Small intestine (tissue), 7 donors: ENCODE measurements around the gene PAH. TPM values are rescaled to one million over a fixed set of nuclear protein-coding genes. Genes with fewer than 3 reads are reported as not detected.

Experiments used
- DNase-seq, 2 donors: peaks; one replicate each; pipeline versions ENCODE4 v3.0.0 to v3.0.0-alpha.2; 2013
- FAIRE-seq: peaks from 2 replicates; lab custom pipeline; 2012; peaks lifted over from hg19 to GRCh38; lab: Jason Lieb, UNC
- H3K27ac ChIP-seq, 3 donors: one replicate each; pipeline ENCODE4 v1.5.1; 2013; ENCODE audit warnings: low read length in 2 of 3, mild to moderate bottlenecking in 2 of 3, control low read depth in 1 of 3, inconsistent platforms in 1 of 3, low read depth in 1 of 3, moderate library complexity in 1 of 3
- H3K27me3 ChIP-seq, 3 donors: one replicate each; pipeline ENCODE4 v1.6.1; 2013; ENCODE audit warnings: low read length in 3 of 3, inconsistent platforms in 1 of 3; ENCODE audit not compliant: control insufficient read depth in 3 of 3, insufficient read depth in 3 of 3
- H3K36me3 ChIP-seq, 3 donors: one replicate each; pipeline ENCODE4 v1.6.1; 2013; ENCODE audit warnings: low read length in 3 of 3, inconsistent platforms in 1 of 3, low read depth in 1 of 3, mild to moderate bottlenecking in 1 of 3, moderate library complexity in 1 of 3; ENCODE audit not compliant: control insufficient read depth in 3 of 3, insufficient read depth in 2 of 3
- H3K4me1 ChIP-seq, 3 donors: one replicate each; pipeline ENCODE4 v1.6.1; 2013; ENCODE audit warnings: low read length in 2 of 3, inconsistent platforms in 1 of 3, low read depth in 1 of 3, mild to moderate bottlenecking in 1 of 3, moderate library complexity in 1 of 3; ENCODE audit not compliant: control insufficient read depth in 3 of 3, insufficient read depth in 2 of 3
- H3K4me3 ChIP-seq, 3 donors: one replicate each; pipeline ENCODE4 v1.5.1; 2013; ENCODE audit warnings: low read length in 3 of 3, control low read depth in 1 of 3, inconsistent platforms in 1 of 3, low read depth in 1 of 3, mild to moderate bottlenecking in 1 of 3, moderate library complexity in 1 of 3
- H3K9me3 ChIP-seq, 2 donors: one replicate each; pipeline ENCODE4 v1.6.1; 2013; ENCODE audit warnings: low read depth in 1 of 2, low read length in 1 of 2; ENCODE audit not compliant: control insufficient read depth in 2 of 2, insufficient read depth in 1 of 2
- WGBS, 3 donors: extraction: QIAGEN DNeasy Blood & Tissue Kit; methylation state at CpG; one replicate each; pipeline ENCODE4 v1.1.7; 2013; 5-methylcytosine and 5-hydroxymethylcytosine counted together
- polyA plus RNA-seq, 4 donors: library from polyadenylated mRNA; stranded (reverse) in 3 of 4; unstranded in 1 of 4; fragments of 200-250 nt in 3 of 4; fragments of 120-200 nt in 1 of 4; gene quantifications; one replicate each; pipeline versions ENCODE4 v1.2.1 to v1.2.3, GENCODE V29; 2013
- donor health status: healthy with polysubstance abuse.
- donor health status: control.
- donor health status: control.
- donor health status: Bipolar disorder and iron deficiency.
- donor health status: healthy.

The PAH gene
- polyA plus RNA-seq, 4 donors, result 182 TPM; not detected in 3

DNA sequence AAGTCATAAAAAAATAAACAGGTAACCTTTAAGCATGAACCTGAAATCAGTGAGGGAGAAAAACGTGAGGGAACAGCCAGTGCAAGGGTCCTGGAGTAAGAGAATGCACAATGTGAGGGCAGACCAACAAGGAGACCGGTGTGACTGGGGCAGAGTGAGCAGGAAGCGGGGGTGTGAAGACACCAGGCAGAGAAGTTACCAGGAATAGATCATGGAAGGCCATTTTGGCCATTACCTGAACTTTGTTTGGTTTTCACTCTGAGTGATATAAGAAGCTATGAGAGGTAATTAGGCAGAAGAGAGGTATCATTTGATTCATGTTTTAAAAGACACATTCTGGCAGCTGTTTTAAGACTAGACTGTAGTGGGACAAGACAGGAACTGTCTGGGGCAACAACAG lies 15.0 kb downstream of the PAH start:
- no peaks in the 10 kb centered on the region for H3K27me3 ChIP-seq
- DNase-seq (no peak), FAIRE-seq (no peak)
- no peak overlapping the region for H3K27ac ChIP-seq
- H3K9me3 ChIP-seq, result no peaks in the 10 kb centered on the region
- no peak overlapping the region for H3K4me3 ChIP-seq
- H3K36me3 ChIP-seq, result peaks cover 0 to 3% (median 0%) of the 10 kb centered on the region in 3 donors
- WGBS, 3 donors, result 62 to 67% (median 64%) methylated on average over 3 of the region's 3 CpGs
- no peaks in the 10 kb centered on the region for H3K4me1 ChIP-seq

- Histone ChIP-seq H3K27ac (no peak overlapping the region), H3K36me3 (peaks cover 0 to 3% (median 0%) of the 10 kb centered on the region in 3 donors), H3K4me1 (no peaks in the 10 kb centered on the region), H3K9me3 (no peaks in the 10 kb centered on the region), H3K27me3 (peaks cover 0 to 2% (median 0%) of the 10 kb centered on the region in 3 donors), H3K4me3 (no peak overlapping the region)
- no peak for FAIRE-seq
- WGBS, 3 donors, result 65 to 86% (median 77%) methylated on average over 2 of the region's 2 CpGs
- DNase-seq, result no peak
Measured at GRCh38 chr12:102900389-102900788, 16.7 kb downstream of the PAH start.

- no peak for FAIRE-seq
- H3K36me3 ChIP-seq, result peaks cover 0 to 7% (median 0%) of the 10 kb centered on the region in 3 donors
- H3K27me3 ChIP-seq, result peaks cover 0 to 2% (median 0%) of the 10 kb centered on the region in 3 donors
- no peaks in the 10 kb centered on the region for H3K4me1 ChIP-seq
- H3K4me3 ChIP-seq, result no peak overlapping the region
- DNase-seq, result no peak
- 80 to 89% (median 88%) methylated on average over 1 of the region's 1 CpG for WGBS, 3 donors
- no peak overlapping the region for H3K27ac ChIP-seq
- no peaks in the 10 kb centered on the region for H3K9me3 ChIP-seq
Measured at GRCh38 chr12:102896067-102896466, 21.0 kb downstream of the PAH start.

- H3K36me3 ChIP-seq, result peaks cover 0 to 8% (median 0%) of the 10 kb centered on the region in 3 donors
- no peak overlapping the region for H3K4me3 ChIP-seq
- WGBS, 3 donors, result 40 to 64% (median 44%) methylated on average over 2 of the region's 2 CpGs
- H3K9me3 ChIP-seq, result no peaks in the 10 kb centered on the region
- no peak overlapping the region for H3K27ac ChIP-seq
- DNase-seq (no peak), FAIRE-seq (no peak)
- peaks cover 0 to under 1% (median 0%) of the 10 kb centered on the region in 3 donors for H3K4me1 ChIP-seq
- peaks cover 0 to 1% (median 0%) of the 10 kb centered on the region in 3 donors for H3K27me3 ChIP-seq
Measured at GRCh38 chr12:102891756-102892155, 25.3 kb downstream of the PAH start.

DNA sequence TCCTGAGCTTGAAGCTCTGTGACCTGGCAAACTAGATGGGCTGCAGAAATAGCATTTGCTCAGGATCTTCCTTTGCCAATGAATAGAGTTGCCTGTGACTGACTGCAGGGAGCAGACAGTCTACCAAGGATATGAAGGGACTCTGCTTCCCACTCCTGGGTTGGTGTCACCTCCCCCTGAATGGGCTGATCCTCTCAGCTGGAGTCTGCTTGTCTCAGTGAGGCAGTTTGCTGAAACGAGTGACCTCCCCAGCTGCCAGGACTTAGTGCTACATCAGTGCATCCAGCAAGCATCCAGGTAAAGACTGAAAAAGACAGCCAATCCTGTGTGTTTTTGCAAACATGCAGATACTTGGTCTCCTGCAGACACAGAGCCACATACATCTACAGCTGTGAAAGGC lies 28.5 kb downstream of the PAH start:
- Histone ChIP-seq H3K36me3 (peaks cover 0 to 8% (median 0%) of the 10 kb centered on the region in 3 donors), H3K4me1 (peaks cover 0 to 30% (median 0%) of the 10 kb centered on the region in 3 donors), H3K27ac (no peak overlapping the region), H3K9me3 (no peaks in the 10 kb centered on the region), H3K27me3 (peaks cover 0 to 6% (median 0%) of the 10 kb centered on the region in 3 donors), H3K4me3 (no peak overlapping the region)
- FAIRE-seq (no peak), DNase-seq (no peak)
- 23 to 34% (median 30%) methylated on average over 1 of the region's 1 CpG for WGBS, 3 donors

- WGBS, 3 donors, result 22 to 35% (median 27%) methylated on average over 20 of the region's 20 CpGs
- H3K27me3 ChIP-seq, result peaks cover 0 to 6% (median under 1%) of the 10 kb centered on the region in 3 donors
- peak overlapping the region in 1 of 3 donors; percentile 86 for H3K27ac ChIP-seq
- H3K4me1 ChIP-seq, result peaks cover 0 to 31% (median 0%) of the 10 kb centered on the region in 3 donors
- DNase-seq (peak in 1 of 2 donors; percentile 86), FAIRE-seq (no peak)
- H3K4me3 ChIP-seq, result peak overlapping the region in 1 of 3 donors; percentile 12
- H3K9me3 ChIP-seq, result no peaks in the 10 kb centered on the region
- H3K36me3 ChIP-seq, result no peaks in the 10 kb centered on the region
Measured at GRCh38 chr12:102885043-102885932, 31.8 kb downstream of the PAH start.

- Histone ChIP-seq H3K4me3 (no peak overlapping the region), H3K27ac (no peak overlapping the region), H3K4me1 (peaks cover 0 to 31% (median 0%) of the 10 kb centered on the region in 3 donors), H3K27me3 (peaks cover 0 to 6% (median 4%) of the 10 kb centered on the region in 3 donors), H3K9me3 (no peaks in the 10 kb centered on the region), H3K36me3 (no peaks in the 10 kb centered on the region)
- FAIRE-seq (no peak), DNase-seq (peak; percentile 35 to 77)
- WGBS, 3 donors, result 30 to 31% (median 31%) methylated on average over 8 of the region's 8 CpGs
Measured at GRCh38 chr12:102883204-102883799, 33.7 kb downstream of the PAH start.

DNA sequence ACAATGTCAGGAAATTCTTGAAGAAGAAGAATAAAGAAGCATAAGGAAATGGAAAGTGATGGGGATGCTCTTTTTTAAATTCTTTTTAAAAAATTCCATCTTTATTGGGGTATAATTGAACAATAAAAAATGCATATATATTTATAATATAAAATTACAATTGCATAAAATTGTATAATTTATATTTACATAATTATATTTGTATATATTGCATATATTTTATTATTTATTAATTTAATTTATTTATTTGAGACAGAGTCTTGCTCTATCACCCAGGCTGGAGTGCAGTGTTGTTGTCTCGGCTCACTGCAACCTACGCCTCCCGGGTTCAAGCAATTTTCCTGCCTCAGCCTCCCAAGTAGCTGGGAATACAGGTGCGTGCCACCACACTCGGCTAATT lies 36.3 kb downstream of the PAH start:
- Histone ChIP-seq H3K36me3 (peaks cover 0 to 2% (median 0%) of the 10 kb centered on the region in 3 donors), H3K27ac (no peak overlapping the region), H3K9me3 (no peaks in the 10 kb centered on the region), H3K4me1 (peaks cover 0 to 21% (median 0%) of the 10 kb centered on the region in 3 donors), H3K4me3 (no peak overlapping the region), H3K27me3 (peaks cover 0 to 4% (median 4%) of the 10 kb centered on the region in 3 donors)
- WGBS, 3 donors, result 86 to 95% (median 92%) methylated on average over 5 of the region's 5 CpGs
- no peak for FAIRE-seq
- no peak for DNase-seq
